Neural crest cell (in vitro differentiated cells): ENCODE results near the gene EVC. TPM values are rescaled to one million over a fixed set of nuclear protein-coding genes. Genes with fewer than 3 reads are reported as not detected.

Source experiments
- DNase-seq: peaks from one replicate; pipeline ENCODE4 v3.0.0; 2021; ENCODE audit warnings: low read depth, mixed read lengths, low spot score
- H3K27ac Mint-ChIP-seq: one replicate; pipeline ENCODE4 v1.8.0; 2021; ENCODE audit warnings: mild to moderate bottlenecking, mixed read lengths; ENCODE audit not compliant: unreplicated experiment
- H3K27me3 Mint-ChIP-seq: 2 replicates; pipeline ENCODE4 v1.8.0; 2021; ENCODE audit warnings: low read depth, mild to moderate bottlenecking, mixed read lengths
- H3K36me3 Mint-ChIP-seq: 2 replicates; pipeline ENCODE4 v1.8.0; 2021; ENCODE audit warnings: low read depth, mild to moderate bottlenecking, mixed read lengths
- H3K4me1 Mint-ChIP-seq: 2 replicates; pipeline ENCODE4 v1.8.0; 2021; ENCODE audit warnings: mixed read lengths
- H3K4me3 Mint-ChIP-seq: one replicate; pipeline ENCODE4 v1.8.0; 2021; ENCODE audit warnings: mild to moderate bottlenecking, mixed read lengths
- H3K9me3 Mint-ChIP-seq: 2 replicates; pipeline ENCODE4 v1.8.0; 2021; ENCODE audit warnings: mixed read lengths
- CTCF ChIP-seq: fragments of 200-600 bp; sonication (generic); conservative IDR thresholded peaks from 2 replicates; pipeline ENCODE4 v1.5.0; 2021; ENCODE audit warnings: antibody characterized with exemption, mild to moderate bottlenecking
- total RNA-seq: library from RNA; stranded (reverse); gene quantifications from 2 replicates; pipeline ENCODE4 v1.2.1, GENCODE V29; 2021

EVC gene
- total RNA-seq, 1 donor from 2014 or later = 24.4 TPM

DNA sequence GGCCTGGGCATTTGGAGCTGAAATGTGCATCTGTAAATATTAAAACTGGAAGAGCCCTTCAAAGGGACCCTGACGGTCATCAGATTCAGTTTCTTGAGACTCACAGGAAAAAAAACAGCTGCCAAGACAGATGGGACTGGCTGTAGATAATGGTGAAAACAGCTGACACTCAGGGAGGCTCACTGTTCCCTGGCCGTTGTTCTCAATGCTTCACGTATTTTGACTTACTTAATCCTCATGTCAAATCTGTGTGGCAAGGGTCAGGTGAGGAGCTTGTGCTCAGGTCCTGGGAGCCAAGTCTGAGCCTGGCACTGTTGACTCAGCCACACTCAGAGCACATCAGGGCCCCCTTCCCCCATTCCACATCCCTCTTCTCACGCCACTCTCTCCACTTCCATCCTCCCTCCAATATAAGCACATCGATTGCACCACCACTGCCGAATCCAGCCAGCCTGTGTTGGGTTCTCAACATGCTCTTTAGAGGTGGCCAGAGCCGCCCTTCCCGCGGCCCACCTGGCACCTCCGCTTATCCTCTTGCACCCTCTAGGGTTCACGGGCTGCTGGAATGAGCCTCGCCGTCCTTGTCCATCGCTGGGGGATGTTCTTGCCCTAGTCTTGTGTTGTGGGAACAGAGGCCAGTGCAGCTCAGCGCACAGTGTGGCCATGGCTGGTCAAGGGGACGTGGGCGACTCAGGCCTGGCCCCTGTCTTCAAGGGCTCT, 40.1 kb downstream of the EVC start:
- DNase-seq = no peak
- Mint-ChIP-seq H3K4me3 (no peak overlapping the region), H3K36me3 (peaks cover 20% of the 10 kb centered on the region), H3K27me3 (no peaks in the 10 kb centered on the region), H3K4me1 (no peaks in the 10 kb centered on the region), H3K27ac (peak overlapping the region; percentile 27), H3K9me3 (no peaks in the 10 kb centered on the region)
- no peak for TF ChIP-seq CTCF

DNA sequence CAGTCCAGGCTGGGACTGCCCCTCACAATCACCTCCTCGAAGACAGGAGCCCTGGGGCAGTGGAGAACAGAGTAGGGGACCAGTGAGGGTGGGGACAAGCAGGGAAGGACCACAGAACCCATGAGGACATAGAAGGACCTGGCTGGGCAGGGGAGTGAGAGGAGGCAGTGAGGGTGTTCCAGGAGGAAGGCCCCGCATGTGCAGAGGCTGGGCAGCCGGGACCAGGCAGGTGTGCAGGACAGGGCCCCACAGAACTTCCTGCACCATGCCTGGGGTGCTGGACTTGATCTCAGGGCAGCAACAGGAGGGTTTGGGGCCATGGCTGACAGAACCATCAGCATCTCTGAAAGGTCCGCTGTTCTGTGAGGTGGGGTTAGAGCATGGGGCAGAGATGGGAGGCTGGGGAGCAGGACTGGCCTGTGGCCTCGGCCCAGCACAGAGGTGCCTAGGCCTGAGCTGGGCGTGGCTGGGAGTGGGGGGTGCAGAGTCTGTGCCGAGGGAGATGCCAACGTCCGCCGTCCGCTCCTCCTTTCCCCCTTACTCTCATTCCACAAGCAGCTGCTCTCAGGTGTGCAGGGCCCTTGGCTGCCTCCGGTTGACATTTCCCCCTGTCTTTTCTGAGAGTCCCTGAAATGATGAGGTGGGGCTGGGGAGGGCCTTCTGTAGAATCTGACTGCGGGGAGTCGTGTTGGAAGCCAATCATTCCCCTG, 40.8 kb downstream of the EVC start:
- H3K9me3 Mint-ChIP-seq = no peaks in the 10 kb centered on the region
- peaks cover 16% of the 10 kb centered on the region for H3K36me3 Mint-ChIP-seq
- no peaks in the 10 kb centered on the region for H3K4me1 Mint-ChIP-seq
- no peak for TF ChIP-seq CTCF
- H3K4me3 Mint-ChIP-seq = no peak overlapping the region
- DNase-seq = no peak
- no peaks in the 10 kb centered on the region for H3K27me3 Mint-ChIP-seq
- peak overlapping the region; percentile 27 for H3K27ac Mint-ChIP-seq

- Mint-ChIP-seq H3K27ac (no peak overlapping the region), H3K36me3 (peaks cover 14% of the 10 kb centered on the region)
Measured at GRCh38 chr4:5752376-5753184, 41.6 kb downstream of the EVC start.

GRCh38 chr4:5753366-5753765, 42.4 kb downstream of the EVC start:
- no peaks in the 10 kb centered on the region for H3K27me3 Mint-ChIP-seq
- peaks cover 8% of the 10 kb centered on the region for H3K36me3 Mint-ChIP-seq
- H3K4me3 Mint-ChIP-seq = no peak overlapping the region
- no peak for TF ChIP-seq CTCF
- no peaks in the 10 kb centered on the region for H3K9me3 Mint-ChIP-seq
- H3K4me1 Mint-ChIP-seq = no peaks in the 10 kb centered on the region
- no peak overlapping the region for H3K27ac Mint-ChIP-seq
- no peak for DNase-seq

More at GRCh38 chr4:5752376-5753184, 41.6 kb downstream of the EVC start:
- Mint-ChIP-seq H3K4me3 (no peak overlapping the region), H3K4me1 (no peaks in the 10 kb centered on the region), H3K27me3 (no peaks in the 10 kb centered on the region), H3K9me3 (no peaks in the 10 kb centered on the region)
- no peak for TF ChIP-seq CTCF
- DNase-seq = no peak

DNA sequence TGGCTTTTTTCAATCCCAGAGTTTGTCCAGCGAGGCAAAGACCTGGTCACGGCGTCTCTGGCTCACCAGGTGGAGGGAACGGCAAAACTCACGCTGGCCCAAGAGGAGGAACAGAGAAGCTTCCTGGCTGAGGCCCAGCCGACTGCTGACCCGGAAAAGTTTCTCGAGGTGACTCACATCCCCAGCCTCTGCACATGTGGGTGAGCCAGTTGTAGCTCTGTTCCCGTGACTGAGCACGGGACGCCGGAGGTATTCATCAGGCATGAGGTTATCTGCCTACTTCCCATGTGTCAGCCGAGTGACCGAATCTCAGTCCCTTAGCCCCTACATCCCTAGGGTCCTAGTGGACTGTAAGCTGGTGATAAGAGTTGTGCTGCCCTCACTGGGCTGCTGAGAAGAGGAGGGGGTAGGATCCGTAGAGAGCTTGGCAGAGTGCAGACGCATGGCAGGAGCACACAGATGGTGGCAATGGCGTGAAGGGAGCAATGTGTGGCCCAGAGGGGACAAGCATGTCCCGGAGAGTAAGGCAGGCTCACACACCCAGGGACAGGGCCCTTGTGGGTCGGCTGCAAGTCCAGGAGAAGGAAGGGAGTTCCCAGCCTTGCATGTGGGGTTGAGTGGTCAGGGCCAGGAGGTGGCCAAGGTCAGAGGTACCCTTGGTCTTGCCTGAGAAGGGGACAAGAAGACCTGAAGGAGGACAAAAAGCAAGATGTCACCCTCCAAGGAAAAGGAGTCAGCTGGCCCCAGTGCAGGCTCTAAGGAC, 42.9 kb downstream of the EVC start:
- Mint-ChIP-seq H3K4me1 (no peaks in the 10 kb centered on the region), H3K9me3 (no peaks in the 10 kb centered on the region), H3K4me3 (no peak overlapping the region), H3K27ac (peak overlapping the region; percentile 85), H3K27me3 (no peaks in the 10 kb centered on the region), H3K36me3 (peaks cover 8% of the 10 kb centered on the region)
- no peak for TF ChIP-seq CTCF
- no peak for DNase-seq
